HG02798 (cell line): Measurements from ENCODE around the gene HACD2.

ENCODE experiments used
- ATAC-seq: cut with Tn5 transposase; IDR thresholded peaks from one replicate; pipeline ENCODE4 v1.9.1; 2021; ENCODE audit warnings: mild to moderate bottlenecking; ENCODE audit not compliant: unreplicated experiment, poor library complexity

The HACD2 gene, protein sequence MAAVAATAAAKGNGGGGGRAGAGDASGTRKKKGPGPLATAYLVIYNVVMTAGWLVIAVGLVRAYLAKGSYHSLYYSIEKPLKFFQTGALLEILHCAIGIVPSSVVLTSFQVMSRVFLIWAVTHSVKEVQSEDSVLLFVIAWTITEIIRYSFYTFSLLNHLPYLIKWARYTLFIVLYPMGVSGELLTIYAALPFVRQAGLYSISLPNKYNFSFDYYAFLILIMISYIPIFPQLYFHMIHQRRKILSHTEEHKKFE

DNA sequence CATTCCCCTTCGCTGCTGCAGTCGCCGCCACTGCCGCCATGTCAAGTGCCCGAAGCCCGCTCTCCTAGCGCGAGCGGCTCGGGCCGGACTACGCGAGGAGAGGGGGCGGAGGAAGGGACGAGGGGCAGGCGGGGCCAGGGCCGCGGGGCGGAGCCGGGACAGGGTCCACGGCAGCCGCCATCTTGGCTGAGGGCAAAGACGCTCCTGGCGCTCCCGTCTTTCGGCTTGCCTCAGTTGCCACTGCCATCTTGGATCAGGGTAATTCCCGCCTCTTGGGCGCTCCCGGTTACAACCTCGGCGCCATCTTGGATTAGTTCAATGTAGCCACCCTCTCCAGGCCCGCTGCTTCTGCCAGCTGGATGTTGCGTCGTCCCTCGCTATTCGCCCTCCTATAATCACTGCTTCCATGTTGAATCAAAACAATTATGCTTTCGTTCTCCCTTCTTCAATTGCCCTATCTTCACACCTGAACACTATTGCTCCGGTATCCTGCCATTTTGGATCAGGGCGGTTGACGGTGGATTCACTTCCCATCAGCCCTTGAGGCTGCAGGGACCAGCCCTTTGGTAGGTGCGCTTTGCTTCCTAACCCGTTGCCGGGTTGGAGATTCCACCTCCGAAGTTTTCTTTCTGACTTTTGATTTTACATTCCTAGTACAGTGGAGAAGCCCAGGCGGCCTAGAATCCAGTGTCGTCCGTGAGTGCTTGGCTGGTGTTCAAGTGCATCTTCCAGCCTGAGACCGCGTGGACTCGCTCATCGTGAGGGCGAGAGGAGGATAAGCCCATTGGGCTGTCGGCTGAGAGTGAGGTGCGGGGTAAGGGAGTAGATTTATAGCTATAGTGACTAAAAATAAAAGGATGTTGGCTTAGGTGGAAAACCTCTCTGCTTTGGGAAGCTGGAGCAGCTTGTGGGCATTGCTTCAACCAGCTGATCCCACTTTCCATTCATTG lies at the start of gene HACD2:
Gene HACD2 (minus strand): TSS at position 66 of the 950 bp plus-strand sequence. CDS start 26 bp downstream, at position 40.
- peak; percentile 93 for ATAC-seq

DNA sequence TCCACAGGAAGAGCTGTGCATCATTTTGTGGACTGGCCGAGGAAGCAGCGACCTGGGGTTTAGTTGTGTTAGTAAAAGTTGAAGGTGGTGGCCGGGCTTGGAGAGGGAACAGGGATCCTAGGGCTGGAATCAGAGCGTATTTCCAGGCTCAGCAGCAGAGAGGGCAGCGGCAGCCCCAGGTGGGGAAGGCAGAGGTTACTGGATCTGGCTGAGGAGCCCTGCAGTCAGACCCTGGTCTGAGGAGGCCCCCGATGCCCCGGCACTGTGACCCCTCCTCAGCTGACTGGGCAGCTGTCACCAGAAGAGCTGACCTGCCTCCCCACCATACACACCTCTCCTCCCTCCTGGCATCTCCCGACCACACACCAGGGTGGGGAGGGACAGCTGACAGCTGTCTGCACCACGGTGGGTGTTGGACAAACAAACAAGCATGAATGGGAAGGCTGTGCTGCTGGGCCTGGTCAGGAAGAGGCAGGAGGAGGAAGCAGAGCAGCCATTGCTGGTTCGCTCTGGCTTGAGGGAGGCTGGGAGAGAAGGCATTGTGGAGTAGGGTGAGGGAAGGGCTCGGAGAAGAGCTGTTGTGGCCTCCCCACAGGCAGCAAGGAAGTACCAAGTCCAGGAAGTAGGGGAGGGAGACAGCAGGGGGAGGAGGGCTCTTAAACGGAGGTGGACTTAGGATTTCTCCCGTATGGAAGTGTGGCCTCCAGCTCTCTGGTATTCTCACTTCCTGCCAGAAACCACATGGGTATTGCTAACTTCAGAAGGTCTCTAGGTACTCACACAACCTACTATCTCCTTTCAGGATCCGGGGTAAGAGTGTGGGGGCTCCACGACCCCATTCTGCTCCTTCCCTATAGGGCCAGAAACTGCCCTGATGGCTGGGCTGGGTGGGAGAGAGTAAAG lies 49.5 kb upstream of the HACD2 start:
- no peak for ATAC-seq

DNA sequence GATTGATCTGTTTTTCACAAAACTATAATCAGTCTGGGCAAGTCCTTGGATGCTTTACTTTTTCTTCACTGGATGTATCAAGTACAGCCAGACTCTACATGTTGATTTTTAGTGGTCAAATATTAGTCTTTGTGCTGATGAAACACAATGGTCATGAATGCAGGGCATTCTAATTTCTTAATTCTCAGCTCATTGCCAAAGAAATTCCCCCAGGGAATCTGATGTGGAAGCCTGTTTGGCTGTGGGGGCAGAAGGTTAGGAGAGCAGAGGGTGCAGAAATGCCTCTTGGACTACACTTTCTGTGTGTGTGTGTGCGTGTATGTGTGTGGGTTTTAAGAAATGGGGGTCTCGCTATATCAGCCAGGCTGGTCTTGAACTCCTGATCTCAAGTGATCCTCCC lies 48.7 kb upstream of the HACD2 start:
- ATAC-seq = no peak

DNA sequence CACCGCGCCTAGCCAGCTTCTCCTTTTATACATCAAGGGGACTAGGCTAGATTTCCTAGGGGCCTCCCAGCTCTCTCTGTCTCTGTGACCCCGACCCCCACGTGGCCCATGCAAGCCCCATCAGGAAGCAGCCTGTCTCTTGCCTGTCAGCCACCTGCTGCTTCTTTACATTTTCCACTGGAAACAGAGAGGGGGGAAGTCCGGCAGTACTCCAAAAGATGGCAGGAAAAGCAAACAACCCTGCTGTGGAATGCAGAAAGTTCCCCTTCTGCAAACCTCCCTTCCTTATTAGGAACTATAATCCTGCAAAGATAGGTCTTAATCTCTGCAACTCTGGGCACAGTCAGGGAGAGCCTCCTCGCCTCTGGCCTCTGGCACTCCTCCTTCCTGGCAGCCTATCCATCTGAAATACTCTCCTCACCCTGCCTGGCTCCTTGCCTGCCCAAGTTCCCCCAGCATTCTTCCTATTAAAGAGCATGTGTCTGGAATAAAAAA lies 47.4 kb upstream of the HACD2 start:
- no peak for ATAC-seq

DNA sequence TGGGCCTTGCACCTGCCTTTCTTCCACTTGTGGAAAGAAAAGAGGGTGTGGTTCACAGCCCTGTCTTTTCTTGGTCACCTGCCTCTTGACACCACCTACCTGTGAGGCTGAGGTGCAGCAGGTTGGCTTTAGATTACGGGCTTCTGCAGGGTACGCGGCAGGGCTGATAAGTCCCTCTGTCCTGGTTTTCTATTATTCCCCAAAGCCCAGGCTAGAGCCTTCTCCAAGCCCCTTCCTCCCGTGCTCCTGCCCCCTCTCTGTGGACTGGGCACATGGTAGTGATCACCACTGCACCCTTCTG lies 44.8 kb upstream of the HACD2 start:
- ATAC-seq = no peak

DNA sequence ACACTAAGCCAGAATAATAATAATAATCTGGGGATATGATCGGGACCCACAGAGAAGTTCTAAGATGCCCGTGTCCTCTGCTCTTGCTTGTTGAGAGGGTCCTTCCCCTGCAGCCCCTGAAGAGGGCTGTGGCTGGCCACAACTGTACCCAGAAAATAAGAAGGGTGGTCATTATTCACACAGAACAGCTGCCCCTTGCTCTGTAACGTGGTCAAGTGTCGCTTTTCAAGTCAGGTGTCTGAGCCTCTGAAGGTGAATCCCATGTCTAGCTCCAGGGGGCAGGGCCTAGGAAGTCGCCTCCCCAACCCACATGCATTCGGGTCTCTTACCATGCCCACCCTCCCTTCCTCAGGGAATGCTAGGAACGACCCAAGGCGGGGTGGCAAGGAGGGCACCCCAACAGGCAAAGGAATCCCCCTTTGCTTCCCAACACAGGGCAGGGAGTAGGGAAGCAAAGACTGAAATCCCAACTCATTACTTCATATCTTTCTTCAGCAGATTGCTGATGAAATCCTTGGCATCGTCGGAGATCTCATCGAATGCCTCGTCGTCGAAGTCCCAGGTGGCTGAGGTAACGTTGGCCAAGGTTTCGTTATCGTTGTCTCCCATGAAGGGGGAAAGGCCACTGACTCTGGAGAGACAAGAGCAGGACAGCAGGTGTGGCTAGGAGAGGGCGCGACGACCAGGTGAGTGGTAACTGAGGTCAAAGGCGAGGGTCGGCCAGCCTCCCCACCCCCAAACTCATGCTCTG lies 44.3 kb upstream of the HACD2 start:
- ATAC-seq = no peak

DNA sequence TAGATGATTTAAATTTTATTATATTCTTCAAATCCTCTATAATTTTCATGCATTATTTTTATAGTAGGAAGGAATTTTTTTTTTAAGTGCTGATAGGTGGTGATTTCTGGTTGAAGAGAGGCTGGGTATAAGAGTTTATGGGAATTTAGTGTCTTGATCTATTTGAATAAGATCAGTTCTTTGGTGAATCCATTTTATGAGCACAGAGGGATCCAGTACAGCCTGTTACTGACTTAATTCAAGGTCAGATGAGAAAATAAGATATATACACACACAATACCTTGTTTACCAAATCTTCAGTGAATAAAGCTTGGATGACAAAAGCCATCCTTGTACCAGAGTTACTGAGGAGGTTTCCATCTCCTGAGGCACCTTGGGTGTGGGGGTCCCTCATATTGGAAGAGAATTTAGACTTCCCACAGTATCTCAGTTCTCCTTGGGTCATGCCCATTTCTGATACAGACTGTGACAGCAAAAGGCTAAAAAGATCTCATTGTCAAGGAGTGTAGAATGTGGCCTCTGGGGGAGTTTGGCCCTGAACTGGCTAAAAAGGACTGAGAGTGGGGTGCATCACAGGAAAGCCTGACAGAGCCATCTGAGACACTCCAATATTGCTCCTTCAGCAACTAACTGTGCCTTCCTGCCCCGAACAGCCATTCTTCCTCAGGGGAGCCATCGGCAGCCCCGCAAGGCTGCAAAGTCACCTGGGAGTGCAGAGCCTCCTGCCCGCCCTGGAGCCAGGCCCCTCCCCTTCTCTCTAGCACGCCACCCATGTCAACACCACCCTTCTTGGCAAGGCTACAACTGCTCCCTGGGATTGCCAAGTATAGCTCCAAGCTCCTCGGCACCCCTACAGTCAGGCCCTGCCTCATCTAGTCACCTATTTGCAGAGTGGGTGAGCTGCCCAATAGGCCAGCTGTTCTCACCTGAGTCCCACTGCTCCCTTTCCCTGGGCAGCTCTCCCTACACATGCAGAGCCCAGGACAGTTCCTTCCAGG lies 43.1 kb upstream of the HACD2 start:
- ATAC-seq = no peak

DNA sequence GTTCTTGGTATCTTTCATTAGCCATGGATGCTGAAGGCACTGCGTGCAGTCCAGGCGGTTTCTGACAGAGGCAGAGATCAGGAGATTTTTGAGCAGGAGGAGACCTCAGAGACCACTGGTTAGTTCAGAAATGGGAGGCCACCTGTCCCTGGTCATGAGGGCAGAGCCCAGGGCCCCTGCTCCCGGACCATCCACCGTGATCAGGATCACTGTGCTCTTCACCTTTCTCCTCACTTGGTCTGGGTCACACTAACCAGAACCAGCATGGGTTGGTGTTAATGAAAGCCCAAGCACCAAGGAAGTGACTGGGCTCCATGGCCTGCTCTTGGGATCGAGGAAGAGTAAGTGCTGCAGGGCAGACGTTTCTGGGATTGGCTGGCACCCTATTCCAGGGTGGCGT lies 42.0 kb upstream of the HACD2 start:
- ATAC-seq = no peak

DNA sequence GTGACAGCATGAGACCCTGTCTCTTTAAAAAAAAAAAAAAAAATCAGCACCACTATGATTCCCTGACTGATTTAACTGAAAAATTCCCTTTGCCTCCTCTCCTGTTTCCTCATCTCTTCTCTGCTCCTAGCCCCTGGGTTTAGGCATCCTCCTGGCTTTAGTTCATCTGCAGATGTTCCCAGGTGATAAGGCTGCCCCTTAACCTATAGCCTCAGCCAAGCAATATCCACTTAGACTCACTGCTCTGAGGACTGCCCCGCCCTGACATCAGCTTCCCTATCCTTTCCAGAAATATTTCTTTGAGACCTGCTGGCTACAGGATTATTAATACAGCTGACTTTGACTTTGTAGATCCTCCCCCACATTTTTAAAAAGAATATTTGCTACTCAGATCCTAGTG lies 39.4 kb upstream of the HACD2 start:
- ATAC-seq = no peak

DNA sequence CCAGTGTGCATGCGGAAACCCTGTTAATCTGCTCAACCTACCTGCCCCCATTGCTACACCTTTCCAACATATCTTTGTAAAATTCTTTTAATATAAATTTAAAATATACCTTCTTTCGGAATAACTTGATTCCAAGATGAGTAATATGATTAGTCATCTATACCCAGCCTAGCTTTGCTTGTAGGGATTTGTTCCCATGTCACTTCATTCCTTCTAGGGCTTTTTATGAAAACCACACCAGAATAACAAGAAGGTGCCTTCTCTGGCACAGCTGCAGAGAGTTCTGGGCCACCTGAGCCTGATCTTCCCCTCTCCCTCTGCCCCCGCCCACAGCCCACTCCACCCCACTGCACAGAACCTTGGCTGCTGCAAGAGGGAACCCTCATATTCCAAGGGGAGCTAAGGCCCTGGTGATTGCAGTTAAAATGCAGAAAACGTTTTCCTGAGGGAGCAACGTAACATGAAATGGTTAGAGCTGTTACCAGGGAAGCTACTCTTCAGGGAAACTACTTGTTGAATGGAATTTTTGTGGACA lies 38.6 kb upstream of the HACD2 start:
- ATAC-seq = no peak

DNA sequence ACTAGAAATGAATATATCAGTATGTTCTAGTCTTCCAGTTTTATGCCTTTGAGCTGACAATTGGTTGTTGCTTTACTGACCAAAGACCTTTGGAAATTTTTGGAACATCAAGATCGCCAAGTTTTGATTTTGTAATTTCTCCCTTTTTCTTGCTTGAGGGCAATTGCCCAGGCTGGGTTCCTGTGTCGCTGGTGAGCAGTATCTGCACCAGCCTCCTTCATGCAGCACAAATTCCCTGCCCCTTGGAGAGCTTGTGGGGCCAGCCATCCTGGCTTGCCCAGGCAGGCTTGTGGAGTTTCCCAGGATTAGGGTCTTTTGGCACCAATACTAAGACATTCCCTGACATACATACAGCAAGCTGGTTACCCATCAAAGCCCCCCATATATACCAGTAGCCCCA lies 37.9 kb upstream of the HACD2 start:
- ATAC-seq = no peak

DNA sequence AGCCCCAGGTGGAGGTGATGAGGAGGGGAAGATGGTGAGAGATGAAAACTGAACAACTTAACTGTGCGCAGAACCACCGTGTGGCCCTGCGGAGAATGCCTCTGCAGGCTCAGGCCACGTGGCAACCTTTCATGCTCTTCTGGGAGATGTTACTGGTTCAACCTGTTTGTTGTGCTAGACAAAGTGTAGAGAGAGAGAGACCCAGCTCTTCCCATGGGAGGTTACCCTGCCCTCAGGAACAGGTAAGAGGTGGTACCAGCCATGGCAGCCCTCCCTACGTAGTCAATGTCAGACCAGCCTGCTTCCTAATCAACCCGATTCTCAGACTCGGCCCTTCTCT lies 37.0 kb upstream of the HACD2 start:
- ATAC-seq = no peak

DNA sequence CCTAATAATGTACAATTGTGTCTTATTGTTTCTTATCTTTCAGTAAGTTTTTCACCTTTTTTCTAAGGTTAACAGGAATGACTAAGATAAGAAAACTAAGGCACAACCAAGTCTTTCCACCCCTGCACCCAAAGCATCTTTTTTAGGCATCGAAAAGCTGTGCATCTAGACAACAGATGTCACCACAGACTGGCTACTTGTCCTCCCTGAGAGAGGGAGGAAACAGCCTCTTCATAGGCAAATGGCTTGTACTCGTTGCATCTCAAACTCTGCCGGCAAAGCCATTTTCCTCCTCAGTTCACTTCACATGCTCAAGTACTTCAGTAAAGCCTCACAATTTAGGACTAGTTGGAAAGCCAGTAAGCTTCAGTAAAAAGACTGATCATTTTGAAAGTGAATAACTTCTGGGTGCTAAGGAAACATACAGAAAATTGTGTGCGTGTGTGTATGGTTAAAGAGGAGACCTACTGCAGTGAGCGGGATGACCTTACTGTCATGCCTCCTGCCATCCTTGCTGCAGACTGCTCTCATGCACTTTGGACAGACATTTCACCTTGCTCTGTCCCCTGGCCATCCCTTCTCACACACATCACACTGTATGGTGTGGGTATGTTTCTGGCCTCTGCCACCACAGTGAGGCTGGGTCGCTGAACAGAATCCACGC lies 36.5 kb upstream of the HACD2 start:
- no peak for ATAC-seq

DNA sequence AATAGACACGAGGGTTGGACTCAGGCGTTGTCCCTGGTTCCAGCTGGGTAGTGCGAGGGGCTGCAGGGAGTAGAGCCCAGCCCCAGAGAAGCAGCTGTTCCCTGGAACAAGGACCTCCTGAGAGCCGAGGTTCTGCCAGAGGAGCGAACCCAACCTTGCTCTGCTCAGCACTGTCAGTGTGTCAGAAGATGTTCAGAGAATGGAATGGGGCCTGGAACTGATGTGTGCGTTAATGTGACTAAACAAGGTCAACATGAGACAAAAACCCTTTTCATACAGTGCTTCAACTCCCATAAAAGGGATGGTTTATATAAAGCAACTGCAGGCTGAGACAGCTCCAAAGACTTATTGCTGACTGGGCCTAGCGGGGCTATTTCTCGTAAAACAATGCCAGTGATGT lies 35.5 kb upstream of the HACD2 start:
- ATAC-seq = no peak

DNA sequence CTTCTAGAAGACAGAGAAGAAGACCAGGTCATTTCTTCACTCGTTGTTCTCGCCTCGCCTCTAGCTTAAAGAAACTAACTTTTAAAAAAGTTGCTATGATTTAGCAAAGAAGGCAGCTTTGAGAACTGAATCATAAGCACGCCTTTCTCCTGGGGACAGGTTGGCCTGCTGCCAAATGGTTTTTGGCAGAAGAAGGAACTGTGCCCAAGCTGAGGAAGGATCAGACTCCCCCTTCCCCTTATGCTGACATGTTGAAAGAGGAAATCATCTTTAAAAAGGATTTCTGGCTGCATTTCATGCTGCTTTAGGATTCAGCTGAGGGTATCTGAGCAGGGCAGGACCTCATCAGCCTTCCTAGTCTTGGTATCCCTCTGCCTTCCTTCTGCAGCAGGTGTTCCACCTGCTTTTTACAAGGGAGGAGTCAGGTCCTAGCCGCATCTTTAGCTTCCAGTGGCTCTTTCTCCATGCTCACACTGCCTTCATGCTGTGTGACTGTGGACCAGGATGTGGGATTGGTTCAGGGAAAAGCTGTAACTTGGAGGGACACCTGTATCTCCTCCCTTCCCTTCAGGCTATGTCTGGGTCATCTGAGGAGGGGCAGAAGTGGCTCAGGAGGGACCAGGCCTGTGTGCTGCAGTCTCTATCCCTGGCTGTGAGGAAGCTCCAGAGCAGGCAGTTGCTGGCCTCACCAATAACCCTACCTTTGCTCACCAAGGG lies 34.1 kb upstream of the HACD2 start:
- no peak for ATAC-seq

DNA sequence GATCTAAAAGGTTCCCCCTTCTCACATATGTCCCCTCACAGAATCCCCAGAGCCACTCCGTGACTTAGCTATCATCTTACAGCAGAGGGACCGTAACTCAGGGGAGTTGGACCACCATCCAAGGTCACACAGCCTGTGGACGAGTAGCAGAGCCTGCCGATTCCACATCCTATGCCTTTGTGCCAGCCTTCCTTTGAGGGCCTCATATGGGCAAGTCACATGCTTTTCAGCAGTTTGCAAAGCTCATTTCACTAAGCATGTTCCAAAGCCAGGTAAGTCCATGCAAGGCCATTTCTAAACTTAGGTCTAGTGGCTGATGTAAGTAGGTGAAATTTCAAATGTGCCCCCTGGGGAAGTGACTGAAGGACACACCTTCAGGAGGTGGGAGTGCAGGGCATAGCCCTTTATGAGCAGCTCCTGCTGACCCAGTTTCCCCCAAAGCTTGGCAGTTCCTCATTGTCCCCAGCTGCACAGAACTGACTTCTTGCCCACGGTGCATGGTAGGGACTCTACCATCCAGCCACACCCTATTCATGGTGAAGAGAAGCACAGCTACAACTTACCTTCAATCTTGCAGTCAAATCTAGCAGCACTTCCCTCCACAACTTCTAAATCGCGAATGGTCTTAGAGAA lies 33.3 kb upstream of the HACD2 start:
- ATAC-seq = no peak

DNA sequence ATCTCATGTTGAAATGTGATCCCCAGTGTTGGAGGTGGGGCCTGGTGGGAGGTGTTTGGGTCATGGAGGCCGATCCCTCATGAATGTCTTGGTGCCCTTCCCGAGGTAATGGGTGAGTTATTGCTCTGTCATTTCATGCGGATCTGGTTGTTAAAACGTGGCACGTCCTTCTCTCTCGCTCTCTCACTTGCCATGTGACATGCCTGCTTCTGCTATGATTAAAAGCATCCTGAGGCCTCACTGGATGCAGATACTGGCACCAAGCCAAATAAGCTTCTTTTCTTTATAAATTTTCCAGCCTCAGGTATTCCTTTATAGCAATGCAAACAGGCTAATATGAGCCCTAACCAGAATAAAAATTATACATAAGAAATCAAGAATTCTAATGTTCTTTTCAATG lies 31.7 kb upstream of the HACD2 start:
- no peak for ATAC-seq
